SK-N-MC (cell line): ENCODE measurements around the gene PSMA3.

Source experiments
- EZH2 ChIP-seq: fragments of 200-600 bp; sonication (generic); IDR thresholded peaks from one replicate; pipeline ENCODE4 v1.6.1; 2017; ENCODE audit warnings: antibody characterized with exemption
- POLR2AphosphoS5 ChIP-seq: IDR thresholded peaks from 2 replicates; pipeline ENCODE4 v1.6.1; 2012; ENCODE audit warnings: mild to moderate bottlenecking, low read depth, low read length, borderline replicate concordance

DNA sequence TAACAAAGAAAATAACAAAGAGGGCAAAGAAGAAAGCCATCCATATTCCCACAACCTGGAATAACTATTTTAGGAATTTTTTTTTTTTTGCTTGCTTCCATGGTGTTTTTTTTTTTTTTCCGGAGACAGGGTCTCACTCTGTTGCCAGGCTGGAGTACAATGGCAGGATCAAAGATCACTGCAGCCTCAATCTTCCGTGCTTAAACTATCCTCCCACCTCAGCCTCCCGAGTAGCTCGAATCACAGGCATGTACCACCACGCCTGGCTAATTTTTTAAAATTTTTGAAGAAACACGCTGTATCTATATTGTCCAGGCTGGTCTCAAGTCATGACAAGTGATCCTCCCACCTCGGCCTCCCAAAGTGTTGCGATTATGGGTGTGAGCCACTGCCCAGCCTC, 33.5 kb downstream of the PSMA3 start:
- TF ChIP-seq POLR2AphosphoS5: no peak
- no peak for TF ChIP-seq EZH2
